ENCODE data around the gene GAS2L3.
"Not testable (repeated sequence)": the region's sequence is repeated elsewhere in the genome, so short reads cannot be mapped to it uniquely, and the experiment has no call there.

GAS2L3 gene

DNA sequence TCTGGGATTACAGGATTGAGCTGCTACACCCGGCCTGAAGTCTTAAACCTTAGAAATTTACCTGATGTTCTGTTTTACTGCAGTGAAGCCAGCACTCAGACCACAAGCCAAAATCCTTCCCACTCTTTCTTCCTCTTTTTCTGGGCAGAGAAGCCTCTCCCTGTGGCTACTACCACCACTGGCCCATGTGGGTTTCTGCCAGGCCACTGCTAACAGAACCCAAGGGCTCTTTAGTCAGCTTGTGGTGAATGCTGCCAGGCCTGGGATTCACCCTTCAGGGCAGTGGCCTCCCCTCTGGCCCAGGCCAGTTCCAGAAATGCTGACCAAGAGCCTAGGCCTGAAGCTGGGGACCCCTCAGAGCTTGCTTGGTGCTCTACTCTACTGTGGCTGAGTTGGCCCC lies 35.3 kb downstream of the GAS2L3 start:
- H3K9me3 ChIP-seq (ENCODE audit: severe bottlenecking): peaks cover 2% of the 10 kb centered on the region
- no peak for DNase-seq (ENCODE audit: low spot score)
- no peak for ATAC-seq (ENCODE audit: low read depth)
- no peaks in the 10 kb centered on the region for H3K36me3 ChIP-seq (ENCODE audit: low read depth)
- H3K27ac ChIP-seq (ENCODE audit: poor library complexity, severe bottlenecking): no peak overlapping the region
- no peak for TF ChIP-seq CTCF (IDR thresholded peaks at IDR 0.05; ENCODE audit: poor library complexity, severe bottlenecking)
- H3K4me3 ChIP-seq (ENCODE audit: severe bottlenecking): no peak overlapping the region
- H3K4me1 ChIP-seq (ENCODE audit: insufficient read depth, poor library complexity, severe bottlenecking): no peaks in the 10 kb centered on the region
- H3K27me3 ChIP-seq (ENCODE audit: insufficient read depth, poor library complexity, severe bottlenecking): no peaks in the 10 kb centered on the region

GRCh38 chr12:100610666-100611430 lies 37.4 kb downstream of the GAS2L3 start:
- no peaks in the 10 kb centered on the region for H3K36me3 ChIP-seq (ENCODE audit: low read depth)
- no peak overlapping the region for H3K27ac ChIP-seq (ENCODE audit: poor library complexity, severe bottlenecking)
- no peak for TF ChIP-seq CTCF (IDR thresholded peaks at IDR 0.05; ENCODE audit: poor library complexity, severe bottlenecking)
- H3K9me3 ChIP-seq (ENCODE audit: severe bottlenecking): peaks cover 2% of the 10 kb centered on the region
- no peaks in the 10 kb centered on the region for H3K27me3 ChIP-seq (ENCODE audit: insufficient read depth, poor library complexity, severe bottlenecking)
- ATAC-seq (ENCODE audit: low read depth) (no peak), DNase-seq (ENCODE audit: low spot score) (no peak)
- H3K4me1 ChIP-seq (ENCODE audit: insufficient read depth, poor library complexity, severe bottlenecking): no peaks in the 10 kb centered on the region
- H3K4me3 ChIP-seq (ENCODE audit: severe bottlenecking): no peak overlapping the region

DNA sequence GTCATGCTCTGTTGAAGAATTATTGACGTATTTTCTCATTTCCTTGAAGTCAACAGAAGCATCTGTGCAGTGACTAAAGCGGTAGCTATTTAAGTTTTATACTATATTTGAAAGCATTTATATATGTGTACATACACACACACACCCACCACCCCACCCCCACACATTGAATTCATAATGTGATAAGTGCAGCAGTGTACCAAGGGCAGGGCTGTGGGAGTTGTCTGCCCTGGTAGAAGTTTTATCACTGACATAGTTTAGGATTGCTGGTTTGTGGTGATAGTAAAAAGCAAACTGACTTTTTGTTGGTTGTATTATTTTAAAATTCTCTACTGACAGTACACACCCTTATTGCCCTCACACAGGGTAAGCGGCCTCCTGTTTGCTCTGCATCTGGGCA lies 39.1 kb downstream of the GAS2L3 start:
- Histone ChIP-seq H3K9me3 (ENCODE audit: severe bottlenecking) (peaks cover 2% of the 10 kb centered on the region), H3K36me3 (ENCODE audit: low read depth) (no peaks in the 10 kb centered on the region), H3K4me1 (ENCODE audit: insufficient read depth, poor library complexity, severe bottlenecking) (no peaks in the 10 kb centered on the region), H3K27ac (ENCODE audit: poor library complexity, severe bottlenecking) (no peak overlapping the region), H3K4me3 (ENCODE audit: severe bottlenecking) (no peak overlapping the region), H3K27me3 (ENCODE audit: insufficient read depth, poor library complexity, severe bottlenecking) (no peaks in the 10 kb centered on the region)
- no peak for TF ChIP-seq CTCF (IDR thresholded peaks at IDR 0.05; ENCODE audit: poor library complexity, severe bottlenecking)
- no peak for ATAC-seq (ENCODE audit: low read depth)
- no peak for DNase-seq (ENCODE audit: low spot score)

DNA sequence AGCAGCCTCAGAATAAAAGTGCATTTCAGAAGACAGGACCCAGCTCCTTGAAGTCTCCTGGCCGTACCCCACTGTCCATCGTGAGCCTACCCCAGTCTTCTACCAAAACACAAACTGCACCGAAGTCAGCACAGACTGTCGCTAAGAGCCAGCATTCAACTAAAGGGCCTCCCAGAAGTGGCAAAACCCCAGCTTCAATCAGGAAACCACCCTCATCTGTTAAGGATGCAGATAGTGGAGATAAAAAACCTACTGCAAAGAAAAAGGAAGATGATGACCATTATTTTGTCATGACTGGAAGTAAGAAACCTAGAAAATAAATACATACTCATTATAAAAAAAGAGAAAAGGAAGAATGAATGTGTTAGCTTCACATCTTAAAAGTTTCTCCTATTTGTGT lies 51.1 kb downstream of the GAS2L3 start:
- no peak for TF ChIP-seq CTCF (IDR thresholded peaks at IDR 0.05; ENCODE audit: poor library complexity, severe bottlenecking)
- ATAC-seq (ENCODE audit: low read depth): no peak
- no peak overlapping the region for H3K27ac ChIP-seq (ENCODE audit: poor library complexity, severe bottlenecking)
- no peaks in the 10 kb centered on the region for H3K27me3 ChIP-seq (ENCODE audit: insufficient read depth, poor library complexity, severe bottlenecking)
- H3K36me3 ChIP-seq (ENCODE audit: low read depth): no peaks in the 10 kb centered on the region
- H3K4me1 ChIP-seq (ENCODE audit: insufficient read depth, poor library complexity, severe bottlenecking): no peaks in the 10 kb centered on the region
- DNase-seq (ENCODE audit: low spot score): no peak
- no peak overlapping the region for H3K4me3 ChIP-seq (ENCODE audit: severe bottlenecking)
- H3K9me3 ChIP-seq (ENCODE audit: severe bottlenecking): no peaks in the 10 kb centered on the region

DNA sequence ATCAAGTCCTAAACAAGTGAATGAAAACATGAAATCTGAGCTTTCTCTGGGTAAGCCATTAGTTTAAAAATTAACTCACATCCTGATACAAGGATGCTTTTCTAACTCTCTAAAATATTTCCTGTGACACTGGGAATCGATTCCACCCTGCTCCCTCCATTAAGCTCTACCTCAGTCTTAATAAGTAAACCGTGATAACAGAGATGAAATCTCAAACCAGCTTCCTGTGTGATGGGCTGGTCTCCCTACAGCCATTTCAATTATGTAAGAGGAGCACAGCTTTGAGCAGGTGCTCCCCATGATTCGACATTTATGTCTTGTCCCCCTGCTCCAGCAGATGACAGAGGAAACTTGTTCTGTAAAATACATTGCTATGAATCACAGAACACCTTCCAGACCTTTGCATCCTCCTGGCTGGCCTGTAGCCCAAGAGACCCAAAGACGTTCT lies 59.0 kb downstream of the GAS2L3 start:
- no peak for TF ChIP-seq CTCF (IDR thresholded peaks at IDR 0.05; ENCODE audit: poor library complexity, severe bottlenecking)
- ATAC-seq (ENCODE audit: low read depth) (no peak), DNase-seq (ENCODE audit: low spot score) (no peak)
- no peak overlapping the region for H3K27ac ChIP-seq (ENCODE audit: poor library complexity, severe bottlenecking)
- H3K4me1 ChIP-seq (ENCODE audit: insufficient read depth, poor library complexity, severe bottlenecking): no peaks in the 10 kb centered on the region
- H3K4me3 ChIP-seq (ENCODE audit: severe bottlenecking): no peak overlapping the region
- H3K36me3 ChIP-seq (ENCODE audit: low read depth): no peaks in the 10 kb centered on the region
- no peaks in the 10 kb centered on the region for H3K9me3 ChIP-seq (ENCODE audit: severe bottlenecking)
- H3K27me3 ChIP-seq (ENCODE audit: insufficient read depth, poor library complexity, severe bottlenecking): no peaks in the 10 kb centered on the region

GRCh38 chr12:100633082-100633785 lies 59.8 kb downstream of the GAS2L3 start:
- ATAC-seq (ENCODE audit: low read depth); DNase-seq (ENCODE audit: low spot score); H3K27me3 ChIP-seq (ENCODE audit: insufficient read depth, poor library complexity, severe bottlenecking); H3K9me3 ChIP-seq (ENCODE audit: severe bottlenecking); H3K27ac ChIP-seq (ENCODE audit: poor library complexity, severe bottlenecking); H3K36me3 ChIP-seq (ENCODE audit: low read depth); H3K4me3 ChIP-seq (ENCODE audit: severe bottlenecking); H3K4me1 ChIP-seq (ENCODE audit: insufficient read depth, poor library complexity, severe bottlenecking): not testable (repeated sequence)

Measured in RWPE2 (cell line).